Stomach (tissue), 4 donors: ENCODE data around the gene PLAAT3.

Experiments used
- EP300 ChIP-seq: sonication (generic); formaldehyde crosslinking; IDR thresholded peaks from one replicate; pipeline ENCODE4 v1.6.1; 2017; ENCODE audit warnings: antibody characterized with exemption
- TF ChIP-seq, protein P1 (sequence below), 7 experiments: fragments of 450-650 bp in 4 of 7; fragments of 200-600 bp in 3 of 7; sonication (generic) in 3 of 7; IDR thresholded peaks; one replicate each; pipeline ENCODE4 v1.5.1; 2016 to 2019; ENCODE audit warnings: antibody characterized with exemption in 7 of 7, control low read depth in 2 of 7, mild to moderate bottlenecking in 1 of 7

DNA sequence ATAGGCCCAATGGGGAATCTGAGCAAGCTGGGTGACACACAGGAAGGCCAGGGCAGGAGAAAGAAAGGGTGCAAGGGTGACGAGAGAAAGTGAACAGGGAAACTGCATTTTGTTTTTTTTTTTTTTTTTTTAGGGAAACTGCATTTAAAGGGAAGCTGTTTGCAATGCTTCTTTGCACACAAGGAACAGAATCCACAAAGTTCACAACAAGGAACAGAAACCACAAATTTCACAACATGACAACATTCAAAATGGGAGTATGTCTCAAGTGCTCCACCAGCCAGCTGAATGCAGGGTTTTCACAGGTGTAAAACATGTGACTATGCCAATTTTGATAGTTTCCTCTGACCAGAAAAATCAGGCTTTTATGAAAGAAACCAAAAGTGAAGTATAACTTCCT lies 6.8 kb upstream of the PLAAT3 start:
- no peak for TF ChIP-seq EP300
- TF ChIP-seq, protein P1, sequence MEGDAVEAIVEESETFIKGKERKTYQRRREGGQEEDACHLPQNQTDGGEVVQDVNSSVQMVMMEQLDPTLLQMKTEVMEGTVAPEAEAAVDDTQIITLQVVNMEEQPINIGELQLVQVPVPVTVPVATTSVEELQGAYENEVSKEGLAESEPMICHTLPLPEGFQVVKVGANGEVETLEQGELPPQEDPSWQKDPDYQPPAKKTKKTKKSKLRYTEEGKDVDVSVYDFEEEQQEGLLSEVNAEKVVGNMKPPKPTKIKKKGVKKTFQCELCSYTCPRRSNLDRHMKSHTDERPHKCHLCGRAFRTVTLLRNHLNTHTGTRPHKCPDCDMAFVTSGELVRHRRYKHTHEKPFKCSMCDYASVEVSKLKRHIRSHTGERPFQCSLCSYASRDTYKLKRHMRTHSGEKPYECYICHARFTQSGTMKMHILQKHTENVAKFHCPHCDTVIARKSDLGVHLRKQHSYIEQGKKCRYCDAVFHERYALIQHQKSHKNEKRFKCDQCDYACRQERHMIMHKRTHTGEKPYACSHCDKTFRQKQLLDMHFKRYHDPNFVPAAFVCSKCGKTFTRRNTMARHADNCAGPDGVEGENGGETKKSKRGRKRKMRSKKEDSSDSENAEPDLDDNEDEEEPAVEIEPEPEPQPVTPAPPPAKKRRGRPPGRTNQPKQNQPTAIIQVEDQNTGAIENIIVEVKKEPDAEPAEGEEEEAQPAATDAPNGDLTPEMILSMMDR (IDR thresholded peaks at IDR 0.05) = no peak
